ENCODE data around the gene FHDC1.

Gene FHDC1

GRCh38 chr4:152957437-152958171 is 21.5 kb downstream of the FHDC1 start:
- DNase-seq (ENCODE audit: low spot score) = no peak

- no peak for DNase-seq (ENCODE audit: low spot score)
Observed at GRCh38 chr4:152959080-152959479, 23.0 kb downstream of the FHDC1 start.

GRCh38 chr4:152960082-152960481 is 24.0 kb downstream of the FHDC1 start:
- DNase-seq (ENCODE audit: low spot score) = no peak

GRCh38 chr4:152961014-152961772 is 25.1 kb downstream of the FHDC1 start:
- no peak for DNase-seq (ENCODE audit: low spot score)

GRCh38 chr4:152961773-152962115 is 25.6 kb downstream of the FHDC1 start:
- DNase-seq (ENCODE audit: low spot score) = no peak

- DNase-seq (ENCODE audit: low spot score) = no peak
Observed at GRCh38 chr4:152962150-152962549, 26.0 kb downstream of the FHDC1 start.

GRCh38 chr4:152964335-152964734 is 28.2 kb downstream of the FHDC1 start:
- DNase-seq (ENCODE audit: low spot score) = no peak

GRCh38 chr4:152965611-152966010 is 29.5 kb downstream of the FHDC1 start:
- DNase-seq (ENCODE audit: low spot score) = no peak

GRCh38 chr4:152967907-152968306 is 31.8 kb downstream of the FHDC1 start:
- DNase-seq (ENCODE audit: low spot score) = no peak

- DNase-seq (ENCODE audit: low spot score) = no peak
Observed at GRCh38 chr4:152968806-152969394, 32.8 kb downstream of the FHDC1 start.

GRCh38 chr4:152970102-152970820 is 34.1 kb downstream of the FHDC1 start:
- no peak for DNase-seq (ENCODE audit: low spot score)

- no peak for DNase-seq (ENCODE audit: low spot score)
Observed at GRCh38 chr4:152971053-152971452, 34.9 kb downstream of the FHDC1 start.

- DNase-seq (ENCODE audit: low spot score) = no peak
Observed at GRCh38 chr4:152972821-152973628, 36.9 kb downstream of the FHDC1 start.

GRCh38 chr4:152973629-152974467 is 37.7 kb downstream of the FHDC1 start:
- DNase-seq (ENCODE audit: low spot score) = no peak

GRCh38 chr4:152974468-152975379 is 38.6 kb downstream of the FHDC1 start:
- no peak for DNase-seq (ENCODE audit: low spot score)

- no peak for DNase-seq (ENCODE audit: low spot score)
Observed at GRCh38 chr4:152975380-152976211, 39.5 kb downstream of the FHDC1 start.

GRCh38 chr4:152976212-152976761 is 40.2 kb downstream of the FHDC1 start:
- DNase-seq (ENCODE audit: low spot score) = no peak

- no peak for DNase-seq (ENCODE audit: low spot score)
Observed at GRCh38 chr4:152979731-152980330, 43.7 kb downstream of the FHDC1 start.

All from ecto neural progenitor cell (in vitro differentiated cells).